Measurements from ENCODE around the gene TNPO2.

The TNPO2 gene

GRCh38 chr19:12664406-12665280, 59.1 kb downstream of the TNPO2 start:
- Histone ChIP-seq H3K36me3 (ENCODE audit: insufficient read depth, low read length) (peaks cover 40% of the 10 kb centered on the region), H3K4me3 (ENCODE audit: low read length) (no peak overlapping the region), H3K4me1 (ENCODE audit: insufficient read depth, low read length) (no peaks in the 10 kb centered on the region), H3K9me3 (ENCODE audit: insufficient read depth, low read depth, low read length) (no peaks in the 10 kb centered on the region), H3K27me3 (ENCODE audit: insufficient read depth, low read length) (no peaks in the 10 kb centered on the region), H3K27ac (ENCODE audit: low read depth, low read length) (no peak overlapping the region), H3K9ac (ENCODE audit: low read depth, low read length) (no peak overlapping the region)
- WGBS, result 90% methylated on average over 29 of the region's 29 CpGs

GRCh38 chr19:12660980-12661379, 62.8 kb downstream of the TNPO2 start:
- Histone ChIP-seq H3K4me1 (ENCODE audit: insufficient read depth, low read length) (no peaks in the 10 kb centered on the region), H3K9ac (ENCODE audit: low read depth, low read length) (no peak overlapping the region), H3K36me3 (ENCODE audit: insufficient read depth, low read length) (peaks cover 53% of the 10 kb centered on the region), H3K27ac (ENCODE audit: low read depth, low read length) (no peak overlapping the region), H3K27me3 (ENCODE audit: insufficient read depth, low read length) (no peaks in the 10 kb centered on the region), H3K9me3 (ENCODE audit: insufficient read depth, low read depth, low read length) (no peaks in the 10 kb centered on the region), H3K4me3 (ENCODE audit: low read length) (no peak overlapping the region)
- 97% methylated on average over 12 of the region's 12 CpGs for WGBS

DNA sequence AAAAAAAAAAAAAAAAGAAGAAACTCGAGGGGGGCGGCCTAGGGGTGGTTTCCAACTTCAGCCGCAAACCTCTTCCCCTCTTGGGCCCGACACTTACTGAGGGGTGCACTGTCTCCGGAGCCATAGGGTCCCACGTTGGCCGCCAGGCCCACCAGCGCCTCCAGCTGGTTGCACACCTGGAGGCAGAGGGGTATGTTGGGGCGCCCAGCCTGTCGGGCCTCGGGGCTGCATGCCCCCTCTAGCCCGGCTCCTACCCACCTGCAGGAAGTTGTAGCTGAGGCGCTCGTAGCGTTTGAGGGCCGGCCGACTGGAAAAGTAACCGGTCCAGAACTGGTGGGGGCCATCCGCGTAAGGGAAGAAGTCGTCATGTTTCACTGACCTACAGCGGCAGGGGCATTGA, 65.8 kb downstream of the TNPO2 start:
- H3K9ac ChIP-seq (ENCODE audit: low read depth, low read length), result no peak overlapping the region
- H3K4me1 ChIP-seq (ENCODE audit: insufficient read depth, low read length), result no peaks in the 10 kb centered on the region
- WGBS, result 97% methylated on average over 22 of the region's 22 CpGs
- no peaks in the 10 kb centered on the region for H3K9me3 ChIP-seq (ENCODE audit: insufficient read depth, low read depth, low read length)
- H3K27ac ChIP-seq (ENCODE audit: low read depth, low read length), result no peak overlapping the region
- no peak overlapping the region for H3K4me3 ChIP-seq (ENCODE audit: low read length)
- H3K27me3 ChIP-seq (ENCODE audit: insufficient read depth, low read length), result no peaks in the 10 kb centered on the region
- peaks cover 53% of the 10 kb centered on the region for H3K36me3 ChIP-seq (ENCODE audit: insufficient read depth, low read length)

- peaks cover 52% of the 10 kb centered on the region for H3K36me3 ChIP-seq (ENCODE audit: insufficient read depth, low read length)
- H3K9me3 ChIP-seq (ENCODE audit: insufficient read depth, low read depth, low read length), result no peaks in the 10 kb centered on the region
- no peaks in the 10 kb centered on the region for H3K27me3 ChIP-seq (ENCODE audit: insufficient read depth, low read length)
- H3K27ac ChIP-seq (ENCODE audit: low read depth, low read length), result no peak overlapping the region
- H3K4me1 ChIP-seq (ENCODE audit: insufficient read depth, low read length), result no peaks in the 10 kb centered on the region
- WGBS, result 93% methylated on average over 50 of the region's 50 CpGs
- no peak overlapping the region for H3K4me3 ChIP-seq (ENCODE audit: low read length)
- H3K9ac ChIP-seq (ENCODE audit: low read depth, low read length), result no peak overlapping the region
Observed at GRCh38 chr19:12656899-12657571, 66.7 kb downstream of the TNPO2 start.

- Histone ChIP-seq H3K4me1 (ENCODE audit: insufficient read depth, low read length) (no peaks in the 10 kb centered on the region), H3K9ac (ENCODE audit: low read depth, low read length) (no peak overlapping the region), H3K27ac (ENCODE audit: low read depth, low read length) (no peak overlapping the region), H3K27me3 (ENCODE audit: insufficient read depth, low read length) (no peaks in the 10 kb centered on the region), H3K4me3 (ENCODE audit: low read length) (no peak overlapping the region), H3K9me3 (ENCODE audit: insufficient read depth, low read depth, low read length) (no peaks in the 10 kb centered on the region), H3K36me3 (ENCODE audit: insufficient read depth, low read length) (peaks cover 42% of the 10 kb centered on the region)
- 95% methylated on average over 8 of the region's 8 CpGs for WGBS
Observed at GRCh38 chr19:12655546-12655945, 68.2 kb downstream of the TNPO2 start.

DNA sequence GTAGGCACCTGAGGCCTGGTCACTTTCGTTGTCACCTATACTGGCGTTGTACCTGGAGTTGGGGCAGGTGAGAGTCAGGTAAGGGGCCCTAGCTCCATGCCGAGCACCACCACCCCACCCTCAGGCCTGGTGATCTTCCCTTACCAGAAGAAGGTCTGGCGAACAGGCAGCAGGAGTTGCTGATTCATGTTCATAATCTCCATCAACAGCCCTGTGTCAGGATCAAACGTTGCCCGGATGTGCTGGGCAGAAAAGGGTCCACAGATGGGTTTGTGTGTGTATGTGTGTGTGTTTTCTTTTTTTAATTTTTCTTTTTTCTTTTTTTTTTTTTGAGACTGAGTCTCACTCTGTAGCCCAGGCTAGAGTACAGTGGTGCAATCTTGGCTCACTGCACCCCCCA, 71.5 kb downstream of the TNPO2 start:
- Histone ChIP-seq H3K27me3 (ENCODE audit: insufficient read depth, low read length) (no peaks in the 10 kb centered on the region), H3K4me1 (ENCODE audit: insufficient read depth, low read length) (no peaks in the 10 kb centered on the region), H3K9ac (ENCODE audit: low read depth, low read length) (no peak overlapping the region), H3K27ac (ENCODE audit: low read depth, low read length) (no peak overlapping the region), H3K4me3 (ENCODE audit: low read length) (no peak overlapping the region), H3K9me3 (ENCODE audit: insufficient read depth, low read depth, low read length) (no peaks in the 10 kb centered on the region), H3K36me3 (ENCODE audit: insufficient read depth, low read length) (peaks cover 26% of the 10 kb centered on the region)
- WGBS, result 94% methylated on average over 6 of the region's 6 CpGs

DNA sequence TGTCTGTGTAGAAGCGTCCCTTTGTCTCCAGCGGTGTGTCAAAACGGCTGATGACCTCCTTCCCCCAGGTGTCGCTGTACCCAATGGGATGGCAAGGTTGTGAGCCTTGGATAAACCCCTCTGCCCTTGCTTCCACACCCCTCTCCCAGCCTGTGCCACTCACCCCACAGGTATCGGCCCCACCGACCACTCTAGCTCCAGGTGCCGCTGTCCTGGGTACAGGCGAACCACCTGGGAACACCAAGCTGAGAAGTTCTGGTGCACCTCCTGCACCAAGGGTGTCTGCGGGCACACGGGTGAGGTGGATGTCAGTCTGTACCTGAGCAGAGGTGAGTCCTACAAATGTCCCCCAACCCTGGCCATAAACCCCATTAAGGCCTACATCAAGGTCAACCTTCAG, 73.8 kb downstream of the TNPO2 start:
- Histone ChIP-seq H3K9ac (ENCODE audit: low read depth, low read length) (no peak overlapping the region), H3K4me3 (ENCODE audit: low read length) (no peak overlapping the region), H3K4me1 (ENCODE audit: insufficient read depth, low read length) (no peaks in the 10 kb centered on the region), H3K9me3 (ENCODE audit: insufficient read depth, low read depth, low read length) (no peaks in the 10 kb centered on the region), H3K27me3 (ENCODE audit: insufficient read depth, low read length) (no peaks in the 10 kb centered on the region), H3K27ac (ENCODE audit: low read depth, low read length) (no peak overlapping the region), H3K36me3 (ENCODE audit: insufficient read depth, low read length) (peaks cover 10% of the 10 kb centered on the region)
- 96% methylated on average over 10 of the region's 10 CpGs for WGBS
